Activated CD4-positive, CD25-positive, alpha-beta regulatory T cell treated with anti-CD3 and anti-CD28 coated beads, Interleukin-2, amount 50 U/mL, for 16 hours (primary cell): ENCODE measurements around the gene CCL3.
"Not testable (repeated sequence)": the region's sequence is repeated elsewhere in the genome, so short reads cannot be mapped to it uniquely, and the experiment has no call there.

Experiments used
- DNase-seq: peaks from one replicate; pipeline ENCODE4 v3.0.0-alpha.2; 2020; ENCODE audit warnings: low read depth, low spot score

Gene CCL3

GRCh38 chr17:36087471-36087870 lies 2.5 kb downstream of the CCL3 start:
- DNase-seq: not testable (repeated sequence)

- DNase-seq: no peak
Measured at GRCh38 chr17:36086791-36087190, 3.2 kb downstream of the CCL3 start.

- DNase-seq: no peak
Measured at GRCh38 chr17:36085765-36086164, 4.2 kb downstream of the CCL3 start.

GRCh38 chr17:36083691-36084090 lies 6.3 kb downstream of the CCL3 start:
- not testable (repeated sequence) for DNase-seq

- DNase-seq: not testable (repeated sequence)
Measured at GRCh38 chr17:36082482-36083120, 7.3 kb downstream of the CCL3 start.

GRCh38 chr17:36081681-36082471 lies 8.1 kb downstream of the CCL3 start:
- DNase-seq: not testable (repeated sequence)

- DNase-seq: no peak
Measured at GRCh38 chr17:36074365-36074764, 15.6 kb downstream of the CCL3 start.

GRCh38 chr17:36072431-36073121 lies 17.4 kb downstream of the CCL3 start:
- DNase-seq: no peak

GRCh38 chr17:36071751-36072150 lies 18.2 kb downstream of the CCL3 start:
- DNase-seq: no peak

- no peak for DNase-seq
Measured at GRCh38 chr17:36070427-36070826, 19.5 kb downstream of the CCL3 start.

- DNase-seq: no peak
Measured at GRCh38 chr17:36069136-36069535, 20.8 kb downstream of the CCL3 start.

- no peak for DNase-seq
Measured at GRCh38 chr17:36068524-36068923, 21.4 kb downstream of the CCL3 start.

- DNase-seq: no peak
Measured at GRCh38 chr17:36066365-36066985, 23.5 kb downstream of the CCL3 start.

GRCh38 chr17:36063786-36064541 lies 26.0 kb downstream of the CCL3 start, which contains the start of gene CCL18:
Gene CCL18 (plus strand): TSS chr17:36064272. CDS start chr17:36064343, 71 bp downstream.
- DNase-seq: no peak

GRCh38 chr17:36060816-36061215 lies 29.1 kb downstream of the CCL3 start:
- DNase-seq: no peak

GRCh38 chr17:36059406-36059805 lies 30.5 kb downstream of the CCL3 start:
- DNase-seq: no peak

- DNase-seq: no peak
Measured at GRCh38 chr17:36057911-36058310, 32.0 kb downstream of the CCL3 start.

- no peak for DNase-seq
Measured at GRCh38 chr17:36055921-36056520, 33.9 kb downstream of the CCL3 start.

GRCh38 chr17:36055171-36055570 lies 34.8 kb downstream of the CCL3 start:
- DNase-seq: no peak

- DNase-seq: no peak
Measured at GRCh38 chr17:36049643-36050042, 40.3 kb downstream of the CCL3 start.

GRCh38 chr17:36048066-36048465 lies 41.9 kb downstream of the CCL3 start:
- DNase-seq: no peak
